ENCODE data around the gene RYR1.
"Not testable (repeated sequence)": the region's sequence is repeated elsewhere in the genome, so short reads cannot be mapped to it uniquely, and the experiment has no call there.

RYR1 gene

GRCh38 chr19:38569368-38569983, 136.0 kb downstream of the RYR1 start:
- DNase-seq = no peak

- no peak for DNase-seq
These were observed 138.2 kb downstream of the RYR1 start for GRCh38 chr19:38571682-38572081.

DNA sequence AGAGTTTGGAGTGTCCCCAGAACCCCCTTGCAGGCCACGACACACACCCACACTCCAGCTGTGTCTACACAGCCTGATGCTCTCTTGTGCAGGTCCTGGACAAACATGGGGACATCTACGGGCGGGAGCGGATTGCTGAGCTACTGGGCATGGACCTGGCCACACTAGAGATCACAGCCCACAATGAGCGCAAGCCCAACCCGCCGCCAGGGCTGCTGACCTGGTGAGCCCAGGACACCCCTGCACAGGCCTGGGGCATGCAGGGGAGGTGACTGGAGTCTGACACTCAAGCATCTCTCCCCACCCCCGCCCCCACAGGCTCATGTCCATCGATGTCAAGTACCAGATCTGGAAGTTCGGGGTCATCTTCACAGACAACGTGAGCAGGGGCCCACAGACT, 144.3 kb downstream of the RYR1 start:
- DNase-seq = no peak

DNA sequence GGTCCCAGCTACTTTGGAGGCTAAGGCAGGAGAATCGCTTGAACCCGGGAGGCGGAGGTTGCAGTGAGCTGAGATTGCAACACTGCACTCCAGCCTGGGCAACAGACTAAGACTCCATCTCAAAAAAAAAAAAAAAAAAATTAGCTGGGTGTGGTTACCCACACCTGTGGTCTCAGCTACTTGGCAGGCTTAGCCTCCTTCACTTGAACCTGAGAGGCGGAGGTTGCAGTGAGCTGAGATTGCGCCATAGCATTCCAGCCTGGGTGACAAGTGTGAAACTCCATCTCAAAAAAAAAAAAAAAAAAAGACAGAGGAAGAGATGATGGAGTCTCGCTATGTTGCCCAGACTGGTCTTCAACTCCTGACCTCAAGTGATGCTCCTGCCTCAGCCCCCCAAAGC, 145.8 kb downstream of the RYR1 start:
- DNase-seq = not testable (repeated sequence)

GRCh38 chr19:38580080-38580479, 146.6 kb downstream of the RYR1 start:
- DNase-seq = no peak

GRCh38 chr19:38583219-38583984, 149.9 kb downstream of the RYR1 start:
- peak in 2 of 4 experiments; percentile 40 to 48 for DNase-seq

- DNase-seq = no peak
These were observed 150.5 kb downstream of the RYR1 start for GRCh38 chr19:38583985-38584305.

DNA sequence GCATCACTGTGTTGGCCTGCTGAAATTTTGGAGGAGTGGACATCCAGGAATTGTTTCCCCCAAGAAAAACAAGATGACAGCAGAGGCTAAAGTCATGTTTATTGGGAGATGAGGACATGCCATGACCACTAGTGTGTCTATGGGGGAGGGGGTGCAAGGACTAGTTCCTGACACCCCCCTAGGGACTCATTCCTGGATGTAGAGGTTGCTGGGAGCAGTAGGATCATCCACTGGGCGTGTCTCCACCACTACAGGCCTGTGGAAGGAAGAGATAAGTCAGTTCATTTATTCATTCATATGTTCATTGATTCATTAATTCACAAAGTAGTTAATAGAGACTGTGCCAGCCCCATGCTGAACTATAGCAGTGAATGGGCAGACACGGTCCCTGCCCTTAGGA, 154.1 kb downstream of the RYR1 start:
- no peak for DNase-seq

DNA sequence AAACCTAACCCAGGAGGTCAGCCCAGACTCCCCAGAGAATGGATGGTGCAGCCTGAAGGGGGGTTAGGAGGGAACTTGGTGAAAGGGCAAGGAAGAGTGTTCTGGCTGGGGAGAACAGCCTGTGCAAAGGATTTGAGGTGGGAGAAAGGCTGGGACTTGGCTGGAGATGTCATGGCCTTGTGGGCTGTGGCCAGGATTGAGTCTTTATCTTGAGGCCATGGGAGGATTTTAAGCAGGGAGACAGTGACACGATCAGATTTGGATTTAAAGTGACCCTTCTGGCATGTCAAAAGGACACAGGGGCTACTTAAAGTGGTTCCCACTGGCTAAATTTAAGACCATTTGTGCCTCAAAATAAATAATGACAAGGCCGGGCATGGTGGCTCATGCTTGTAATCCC, 154.6 kb downstream of the RYR1 start:
- DNase-seq = no peak

DNA sequence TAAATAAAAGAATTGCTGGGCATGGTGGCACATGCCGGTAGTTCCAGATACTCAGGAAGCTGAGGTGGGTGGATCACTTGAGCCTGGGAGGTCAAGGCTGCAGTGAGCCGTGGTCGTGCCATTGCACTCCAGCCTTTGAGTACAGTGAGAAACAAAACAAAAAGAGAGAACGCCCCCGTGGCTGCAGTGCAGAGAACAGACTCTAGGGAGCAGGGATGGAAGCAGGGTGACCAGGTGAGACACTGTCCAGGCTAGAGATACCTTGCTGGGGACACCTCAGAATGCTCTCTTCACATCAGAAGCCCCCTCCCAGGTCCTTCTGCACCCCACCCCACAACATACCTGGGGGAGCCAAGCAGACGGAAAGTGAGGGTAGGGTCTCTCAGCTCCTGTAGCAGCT, 159.4 kb downstream of the RYR1 start:
- DNase-seq = no peak

DNA sequence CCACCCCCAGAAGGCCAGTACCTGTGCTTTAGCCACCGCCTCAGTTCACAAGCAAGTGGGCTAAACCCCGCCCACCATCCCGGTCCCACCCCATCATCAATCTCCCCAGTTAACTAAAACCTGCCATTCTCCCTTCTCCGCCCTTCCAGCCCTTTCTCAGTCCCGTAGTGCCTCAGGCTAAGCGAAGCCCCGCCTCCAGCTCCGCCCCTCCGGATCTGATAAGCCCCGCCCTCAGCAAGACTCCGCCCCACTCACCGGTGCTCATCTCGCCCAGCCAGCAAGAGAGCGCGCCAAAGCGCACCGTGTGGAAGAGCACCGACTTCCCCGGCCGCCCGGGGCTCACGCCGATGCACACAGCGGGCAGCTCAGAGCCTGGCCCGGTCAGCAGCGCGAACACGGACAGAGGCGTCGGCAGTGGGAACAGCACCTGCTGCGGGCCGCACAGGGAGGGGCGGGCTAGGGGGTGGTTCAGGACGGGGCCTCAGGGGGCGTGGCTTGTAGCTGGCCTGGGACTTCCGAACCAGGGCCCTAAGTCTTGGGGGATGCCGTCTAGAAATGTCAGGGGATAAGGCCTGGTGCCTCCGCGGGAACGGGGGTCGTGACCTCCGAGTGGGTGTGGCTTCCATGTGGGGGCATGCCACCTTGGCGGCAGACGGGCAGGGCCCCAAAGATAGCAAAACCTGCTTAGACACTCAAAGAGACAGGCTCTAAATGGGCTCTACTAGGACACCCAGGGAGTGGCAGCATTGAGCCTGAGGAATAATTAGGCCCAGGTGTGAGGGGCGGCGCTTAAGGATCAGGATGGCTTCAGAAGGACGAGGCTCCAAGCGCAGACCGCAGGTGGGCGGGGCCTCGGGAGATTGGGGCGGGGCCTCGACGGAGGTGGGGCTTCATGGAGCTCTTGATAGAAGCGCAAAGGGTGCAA, 162.8 kb downstream of the RYR1 start:
- no peak for DNase-seq

DNA sequence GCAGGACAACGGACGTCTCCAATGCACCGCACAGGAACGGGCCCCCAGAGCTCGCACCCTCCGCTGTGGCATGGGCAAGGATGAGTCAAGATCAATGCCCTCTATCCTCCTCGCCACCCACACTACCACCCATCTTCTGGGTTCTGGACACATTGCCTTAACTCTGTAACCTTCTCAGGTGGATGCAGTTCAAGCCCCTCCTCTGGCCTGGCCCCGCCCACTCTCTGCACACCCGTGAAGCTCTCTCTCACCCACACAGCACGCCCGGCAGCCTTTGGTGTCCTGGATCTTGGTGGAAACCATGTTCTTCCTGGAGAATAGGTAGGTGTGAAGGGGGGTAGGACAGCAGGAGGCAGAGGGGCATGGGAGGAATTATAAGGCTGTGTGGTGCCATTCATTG, 163.6 kb downstream of the RYR1 start:
- DNase-seq = no peak

- DNase-seq = no peak
These were observed 166.2 kb downstream of the RYR1 start for GRCh38 chr19:38599722-38600121.

DNA sequence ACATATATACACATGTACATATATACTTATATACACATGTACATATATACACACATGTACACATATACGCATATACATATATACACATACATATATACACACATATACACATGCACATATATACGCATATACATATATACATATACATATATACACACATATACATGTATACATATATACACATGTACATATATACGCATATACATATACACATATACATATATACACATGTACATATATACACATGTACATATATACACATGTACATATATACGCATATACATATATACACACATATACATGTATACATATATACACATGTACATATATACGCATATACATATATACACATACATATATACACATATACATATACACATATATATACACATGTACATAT, 169.4 kb downstream of the RYR1 start:
- DNase-seq = not testable (repeated sequence)

DNA sequence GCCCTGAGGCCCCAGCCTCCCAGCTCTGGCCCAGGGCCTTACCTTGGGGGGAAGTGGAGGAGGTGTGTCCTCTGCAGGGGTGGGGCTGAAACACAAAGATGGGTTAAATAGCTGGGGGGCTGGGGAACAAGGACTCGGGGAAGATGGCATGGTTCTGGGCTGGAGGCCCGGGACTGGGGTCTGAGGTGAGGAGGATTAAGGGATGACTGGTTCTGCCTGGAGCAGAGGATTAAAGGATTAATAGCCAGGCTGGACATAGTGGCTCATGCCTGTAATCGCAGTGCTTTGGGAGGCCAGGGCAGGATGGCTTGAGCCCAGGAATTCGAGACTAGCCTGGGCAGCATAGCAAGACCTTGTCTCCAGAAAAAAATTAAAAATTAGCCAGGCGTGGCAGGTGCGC, 172.6 kb downstream of the RYR1 start:
- DNase-seq = no peak

- DNase-seq = no peak
These were observed 180.8 kb downstream of the RYR1 start for GRCh38 chr19:38614289-38614688.

- peak in 2 of 4 experiments; percentile 25 to 28 for DNase-seq
These were observed 181.6 kb downstream of the RYR1 start for GRCh38 chr19:38615007-38615581.

DNA sequence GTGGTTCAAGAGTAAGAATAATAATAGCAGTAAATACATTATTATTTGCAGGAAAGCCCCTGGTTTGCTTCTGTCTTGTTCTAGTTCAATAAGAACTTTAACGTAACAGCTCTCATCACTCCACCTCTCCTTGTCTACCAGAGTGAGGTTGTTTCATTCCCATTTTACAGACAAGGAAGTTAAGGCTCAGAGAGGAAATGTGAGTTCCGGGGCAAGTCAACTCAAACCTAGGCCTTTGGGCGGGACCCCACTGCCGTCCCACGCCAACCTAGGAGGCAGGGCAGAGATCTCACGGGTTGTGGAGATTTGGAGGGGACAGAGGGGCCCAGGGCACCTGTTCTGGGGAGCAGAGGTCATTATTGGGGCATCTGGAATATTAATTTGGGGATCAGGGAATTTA, 182.8 kb downstream of the RYR1 start:
- DNase-seq = no peak

GRCh38 chr19:38617283-38617763, 183.8 kb downstream of the RYR1 start:
- DNase-seq = no peak

GRCh38 chr19:38617764-38618589, 184.5 kb downstream of the RYR1 start, which contains the start of gene MAP4K1:
Gene MAP4K1, minus strand, starts transcription at chr19:38617953. Its CDS starts 58 bp downstream, at chr19:38617895.
- DNase-seq = peak; percentile 20 to 42 (median 34)

GRCh38 chr19:38618590-38619360, 185.3 kb downstream of the RYR1 start, which contains the start of gene EIF3K:
Gene EIF3K, plus strand, starts transcription at chr19:38619188. Its CDS starts 81 bp downstream, at chr19:38619269.
- peak; percentile 100 for DNase-seq
